ENCODE results near the gene GPHN.
"Not testable (repeated sequence)": the region's sequence is repeated elsewhere in the genome, so short reads cannot be mapped to it uniquely, and the experiment has no call there.

- not testable (repeated sequence) for TF ChIP-seq ATF3 (IDR thresholded peaks at IDR 0.05; ENCODE audit: insufficient read depth, low read depth, low read length); EZH2 (IDR thresholded peaks at IDR 0.05; ENCODE audit: low read depth, low read length, severe bottlenecking); E2F6 (IDR thresholded peaks at IDR 0.05); SRF (IDR thresholded peaks at IDR 0.05; ENCODE audit: low read depth, low read length); GABPA (IDR thresholded peaks at IDR 0.05; ENCODE audit: borderline replicate concordance, insufficient read depth, low read length); POLR2AphosphoS5 (IDR thresholded peaks at IDR 0.05; ENCODE audit: low read depth, low read length); MAFK (IDR thresholded peaks at IDR 0.05; ENCODE audit: low read depth, low read length); YY1 (IDR thresholded peaks at IDR 0.05; ENCODE audit: low read depth, low read length); SP1 (IDR thresholded peaks at IDR 0.05; ENCODE audit: low read depth, low read length)
Observed at GRCh38 chr14:66714291-66714690, 206.3 kb downstream of the GPHN start.

All from H1 (cell line).